Stimulated activated CD4-positive, alpha-beta T cell treated with anti-CD3 and anti-CD28 coated beads, Interleukin-2, amount 100 ng/mL, for 4 hours (primary cell): ENCODE data around the gene SYNGR3.
"Not testable (repeated sequence)": the region's sequence is repeated elsewhere in the genome, so short reads cannot be mapped to it uniquely, and the experiment has no call there.

Experiments
- DNase-seq: peaks from one replicate; pipeline ENCODE4 v3.0.0-alpha.2; 2020; ENCODE audit warnings: low read depth

Gene SYNGR3

DNA sequence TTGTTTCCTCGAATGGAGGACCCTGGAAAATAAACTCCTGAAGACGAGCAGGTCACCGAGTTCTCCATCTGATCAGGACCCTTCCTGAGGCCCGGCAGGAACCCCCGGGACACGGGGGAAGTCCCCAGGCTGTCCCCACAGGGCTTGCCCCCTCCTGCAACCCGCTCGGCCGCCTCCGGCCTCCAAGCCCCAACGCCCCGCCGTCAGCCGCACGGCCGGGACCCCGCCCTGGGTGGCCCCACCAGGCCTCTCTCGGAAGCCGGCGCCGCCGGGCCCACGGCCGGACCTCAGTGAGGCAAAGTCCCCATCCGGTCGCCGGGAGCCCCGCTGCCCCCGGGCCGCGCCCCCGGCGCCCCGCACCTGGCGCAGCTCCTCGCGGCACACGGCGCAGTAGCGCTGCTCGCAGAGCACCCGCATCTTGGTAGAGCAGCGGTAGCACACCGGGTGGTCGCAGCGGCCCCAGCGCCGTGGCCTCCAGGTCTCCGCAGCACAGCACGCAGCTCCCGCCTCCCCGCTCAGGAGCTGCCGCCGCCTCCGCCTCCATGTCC, 19.5 kb downstream of the SYNGR3 start:
- DNase-seq, result no peak

DNA sequence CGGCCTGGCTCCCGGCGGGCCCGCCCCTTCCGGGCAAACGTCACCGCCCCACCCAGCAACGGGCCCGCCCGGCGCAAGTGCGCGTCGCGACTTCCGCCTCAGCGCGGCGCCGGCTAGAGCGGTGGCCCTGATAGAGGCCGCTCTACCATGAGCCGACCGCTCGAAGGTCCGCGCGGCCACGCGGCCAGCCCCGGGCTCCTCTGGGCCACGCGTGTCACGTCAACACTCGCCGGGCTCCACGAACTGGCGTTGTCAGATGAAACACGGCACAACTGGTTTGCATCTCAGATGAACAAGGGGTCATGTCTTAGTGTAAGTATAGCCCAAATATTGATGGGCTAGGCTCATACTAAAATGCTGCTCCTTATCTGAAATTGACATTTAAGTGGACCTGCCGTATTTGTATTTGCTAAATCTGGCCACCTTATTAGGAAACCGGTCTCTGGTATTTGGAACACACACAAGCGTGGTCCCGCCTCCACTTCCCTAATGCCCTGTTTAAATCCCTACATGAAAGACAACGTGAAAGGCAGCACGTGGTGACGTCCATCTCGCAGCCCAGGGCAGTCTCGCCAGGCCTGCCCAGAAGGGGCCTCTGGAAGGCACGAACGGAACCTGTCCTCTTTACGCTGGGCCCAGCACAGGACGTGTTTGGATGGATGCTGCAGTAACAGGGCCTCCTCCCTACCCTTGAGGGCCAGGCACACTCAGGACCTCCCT, 20.2 kb downstream of the SYNGR3 start, which contains the start of gene ZNF598:
TSS of gene ZNF598 (minus strand) at position 31 of the 720 bp plus-strand sequence.
- peak; percentile 70 for DNase-seq

DNA sequence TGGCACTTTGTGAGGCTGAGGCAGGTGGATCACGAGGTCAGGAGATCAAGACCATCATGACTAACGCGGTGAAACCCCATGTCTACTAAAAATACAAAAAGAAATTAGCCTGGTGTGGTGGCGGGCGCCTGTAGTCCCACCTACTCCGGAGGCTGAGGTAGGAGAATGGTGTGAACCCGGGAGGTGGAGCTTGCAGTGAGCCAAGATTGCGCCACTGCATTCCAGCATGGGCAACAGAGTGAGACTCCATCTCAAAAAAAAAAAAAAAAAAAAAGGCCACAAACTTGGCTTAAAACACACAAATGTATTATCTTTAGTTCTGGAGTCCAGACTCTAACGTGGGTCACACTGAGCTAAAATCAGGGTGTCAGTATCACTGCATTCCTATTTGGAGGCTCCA, 22.0 kb downstream of the SYNGR3 start:
- DNase-seq, result not testable (repeated sequence)

DNA sequence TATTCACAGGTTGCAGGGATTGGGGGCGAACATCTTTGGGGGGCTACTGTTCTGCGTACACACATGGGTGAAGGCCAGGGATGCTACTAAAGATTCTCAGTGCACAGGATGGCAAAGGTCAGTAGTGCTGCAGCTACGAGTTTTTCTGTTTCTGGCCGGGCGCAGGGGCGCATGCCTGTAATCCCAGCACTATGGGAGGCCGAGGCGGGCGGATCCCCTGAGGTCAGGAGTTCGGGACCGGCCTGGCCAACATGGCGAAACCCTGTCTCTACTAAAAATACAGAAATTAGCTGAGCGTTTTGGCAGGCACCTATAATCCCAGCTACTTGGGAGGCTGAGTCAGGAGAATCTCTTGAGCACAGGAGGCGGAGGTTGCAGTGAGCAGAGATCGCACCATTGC, 23.8 kb downstream of the SYNGR3 start:
- no peak for DNase-seq

DNA sequence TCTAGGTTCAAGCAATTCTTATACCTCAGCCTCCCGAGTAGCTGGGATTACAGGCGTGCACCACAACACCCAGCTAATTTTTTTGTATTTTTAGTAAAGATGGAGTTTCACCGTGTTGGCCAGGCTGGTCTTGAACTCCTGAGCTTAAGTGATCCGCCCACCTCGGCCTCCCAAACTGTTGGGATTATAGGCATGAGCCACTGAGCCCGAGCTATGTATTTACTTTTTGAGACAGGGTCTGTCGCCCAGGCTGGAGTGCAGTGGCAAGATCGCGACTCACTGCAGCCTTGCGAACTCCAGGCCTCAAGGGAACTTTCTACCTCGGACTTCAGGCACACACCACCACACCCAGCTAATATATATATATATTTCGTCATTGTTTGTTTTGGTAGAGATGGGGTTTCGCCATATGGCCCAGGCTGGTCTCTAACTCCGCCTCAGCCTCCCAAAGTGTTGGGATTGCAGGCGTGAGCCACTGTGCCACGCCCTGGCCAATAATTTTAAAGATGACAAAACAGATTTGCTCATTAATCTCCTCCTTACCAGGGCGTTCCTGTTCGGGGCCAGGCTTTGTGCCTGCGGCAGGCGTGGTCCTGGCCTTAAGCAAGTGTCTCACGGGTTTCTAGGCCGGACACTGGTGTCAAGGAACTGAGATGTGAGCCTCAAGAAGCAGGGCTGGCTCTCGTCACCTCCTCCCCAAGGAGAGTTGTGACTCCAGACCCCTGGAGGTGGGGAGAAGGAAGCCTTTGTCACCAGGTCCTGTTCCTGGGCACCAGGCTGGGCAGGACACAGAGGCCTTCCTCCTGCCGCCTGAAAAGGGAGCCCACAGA, 25.6 kb downstream of the SYNGR3 start:
- DNase-seq, result no peak

DNA sequence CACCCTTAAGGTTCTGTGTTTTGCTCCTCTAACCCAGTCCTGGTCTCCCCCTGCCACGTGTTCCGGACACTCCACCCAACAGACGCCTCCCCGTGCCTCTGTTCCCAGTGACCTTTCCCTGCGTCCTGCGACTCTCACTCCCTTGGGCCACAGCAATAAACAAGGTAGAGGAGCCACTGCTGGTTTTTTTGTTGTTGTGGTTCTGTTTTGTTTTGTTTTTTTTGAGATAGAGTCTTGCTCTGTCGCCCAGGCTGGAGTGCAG, 26.1 kb downstream of the SYNGR3 start:
- no peak for DNase-seq

DNA sequence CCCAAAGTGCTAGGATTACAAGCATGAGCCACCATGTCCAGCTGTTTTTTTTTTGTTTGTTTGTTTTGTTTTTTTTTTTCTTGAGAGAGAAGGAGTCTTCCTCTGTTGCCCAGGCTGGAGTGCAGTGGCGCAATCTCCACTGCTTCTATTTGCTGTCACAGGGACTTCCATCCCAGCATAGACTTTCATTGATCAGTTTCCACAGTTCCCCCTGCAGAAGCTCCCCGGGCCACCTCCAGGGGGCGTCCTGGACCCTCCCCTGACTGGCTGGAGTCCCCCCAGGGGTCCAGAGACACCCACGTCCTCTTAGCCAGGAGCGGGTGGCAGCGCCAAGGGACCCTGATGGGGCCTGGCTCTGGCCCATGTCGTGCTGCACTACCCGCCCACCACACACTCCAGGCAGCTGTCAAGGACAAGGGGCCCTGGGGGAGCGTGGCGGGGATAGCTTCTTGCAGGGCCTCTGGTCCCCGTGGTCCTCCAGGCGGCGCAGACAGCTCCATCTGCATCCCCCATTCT, 26.7 kb downstream of the SYNGR3 start:
- no peak for DNase-seq

DNA sequence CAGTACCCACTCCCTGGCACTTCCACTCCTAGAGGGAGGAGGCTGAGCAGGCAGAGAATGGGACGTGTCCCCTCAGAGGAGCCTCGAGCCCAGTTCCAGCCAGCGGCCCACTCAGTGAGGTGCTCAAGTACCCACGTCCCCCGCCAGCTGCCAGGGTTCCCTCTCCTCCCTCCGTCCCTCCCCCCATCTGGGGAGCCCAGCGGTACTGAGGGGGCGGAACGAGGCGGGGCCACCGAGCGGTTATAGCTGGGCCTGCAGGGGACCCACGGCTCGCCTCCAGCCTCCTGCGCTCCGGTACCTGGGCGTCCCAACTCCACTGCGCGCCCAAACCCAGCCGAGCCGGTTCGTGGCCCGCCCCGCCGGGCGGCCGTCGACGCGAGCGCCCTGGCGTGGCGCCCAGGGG, 29.7 kb downstream of the SYNGR3 start, which contains the start of gene NPW:
TSS of gene NPW (plus strand) at position 268 of the 403 bp plus-strand sequence.
- DNase-seq, result no peak

DNA sequence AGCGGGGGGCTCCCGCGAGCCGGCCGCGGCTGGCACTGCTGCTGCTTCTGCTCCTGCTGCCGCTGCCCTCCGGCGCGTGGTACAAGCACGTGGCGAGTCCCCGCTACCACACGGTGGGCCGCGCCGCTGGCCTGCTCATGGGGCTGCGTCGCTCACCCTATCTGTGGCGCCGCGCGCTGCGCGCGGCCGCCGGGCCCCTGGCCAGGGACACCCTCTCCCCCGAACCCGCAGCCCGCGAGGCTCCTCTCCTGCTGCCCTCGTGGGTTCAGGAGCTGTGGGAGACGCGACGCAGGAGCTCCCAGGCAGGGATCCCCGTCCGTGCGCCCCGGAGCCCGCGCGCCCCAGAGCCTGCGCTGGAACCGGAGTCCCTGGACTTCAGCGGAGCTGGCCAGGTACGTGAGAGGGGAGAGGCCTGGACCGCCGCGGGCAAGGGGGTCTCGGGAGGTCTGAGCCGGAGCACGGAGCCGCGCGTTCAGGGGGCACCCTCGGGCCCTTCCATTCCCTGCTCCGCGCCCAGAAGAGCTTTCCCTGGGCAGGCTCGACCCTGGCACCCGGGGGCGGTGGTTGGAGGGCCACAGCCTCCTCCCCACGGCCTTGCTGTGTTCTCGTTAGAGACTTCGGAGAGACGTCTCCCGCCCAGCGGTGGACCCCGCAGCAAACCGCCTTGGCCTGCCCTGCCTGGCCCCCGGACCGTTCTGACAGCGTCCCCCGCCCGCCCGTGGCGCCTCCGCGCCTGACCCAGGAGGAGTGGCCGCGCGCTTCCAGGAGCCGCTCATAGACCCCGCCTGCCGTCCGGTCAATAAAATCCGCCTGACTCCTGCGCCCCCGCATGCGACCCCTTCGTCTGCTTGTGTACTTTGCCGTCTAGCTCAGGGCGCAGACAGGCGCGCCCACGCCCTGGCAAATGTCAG, 30.4 kb downstream of the SYNGR3 start:
- no peak for DNase-seq

DNA sequence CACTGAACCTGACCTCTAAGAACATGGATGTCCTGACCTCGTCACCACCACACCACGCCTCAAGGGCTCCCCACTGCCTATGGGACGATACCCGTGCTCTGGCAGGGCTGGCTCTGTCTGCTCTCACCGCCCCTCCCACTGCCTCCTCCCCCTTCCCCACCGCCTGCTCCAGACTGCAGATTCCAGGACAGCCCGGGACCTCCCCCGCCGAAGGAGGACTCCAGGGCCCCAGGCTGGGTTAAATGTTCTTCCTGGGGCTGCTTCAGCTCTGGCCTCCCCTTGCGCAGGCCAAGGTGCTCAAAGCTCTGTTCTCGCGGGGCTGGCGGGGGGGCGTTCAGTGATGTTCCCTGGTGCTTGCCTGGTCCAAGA, 32.9 kb downstream of the SYNGR3 start:
- no peak for DNase-seq

DNA sequence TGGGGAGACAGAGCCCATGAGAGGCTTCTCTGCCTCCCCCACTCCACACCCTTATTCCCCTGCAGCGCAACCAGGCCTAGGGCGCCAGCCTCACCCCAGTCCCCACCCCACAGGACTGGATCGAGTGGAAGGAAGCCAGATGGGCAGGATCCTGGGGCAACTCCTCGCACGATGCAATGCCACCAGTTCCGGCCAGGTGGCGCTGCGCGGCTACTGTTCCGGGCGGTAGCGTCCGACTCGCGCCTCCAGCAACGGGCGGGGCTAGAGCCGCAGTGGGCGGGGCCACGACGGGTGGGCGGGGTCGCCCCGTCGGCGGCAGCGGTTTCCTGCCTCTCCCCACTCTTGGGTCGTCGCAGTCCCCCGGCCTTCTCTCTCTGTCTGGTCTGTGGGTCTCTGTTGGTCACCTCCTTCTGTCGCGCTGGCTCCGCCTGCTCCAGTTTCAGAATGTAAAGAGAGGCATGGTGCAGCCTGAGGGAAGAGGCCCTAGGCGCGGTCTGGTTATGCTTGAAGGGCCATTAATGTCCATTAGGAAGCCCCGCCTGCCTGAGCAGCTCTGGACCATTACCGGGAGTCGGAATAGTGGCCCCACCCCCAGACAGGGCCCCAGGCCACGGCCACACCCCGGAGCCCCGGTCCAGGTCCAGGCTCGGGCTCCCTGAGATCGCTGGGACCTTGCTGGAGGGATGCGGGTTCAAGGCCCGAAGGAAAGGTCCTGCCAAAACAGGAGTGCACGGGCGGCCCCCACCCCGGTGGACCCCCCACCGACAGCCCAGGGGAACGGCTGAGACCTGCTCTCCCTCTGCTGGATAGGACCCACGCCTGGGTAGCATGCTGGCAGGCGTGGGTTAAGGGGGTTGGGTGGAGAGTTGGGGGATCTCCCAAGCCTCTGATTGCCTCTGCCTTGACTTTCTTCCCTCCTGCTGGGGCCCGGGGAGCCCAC, 33.6 kb downstream of the SYNGR3 start:
- peak; percentile 92 for DNase-seq

DNA sequence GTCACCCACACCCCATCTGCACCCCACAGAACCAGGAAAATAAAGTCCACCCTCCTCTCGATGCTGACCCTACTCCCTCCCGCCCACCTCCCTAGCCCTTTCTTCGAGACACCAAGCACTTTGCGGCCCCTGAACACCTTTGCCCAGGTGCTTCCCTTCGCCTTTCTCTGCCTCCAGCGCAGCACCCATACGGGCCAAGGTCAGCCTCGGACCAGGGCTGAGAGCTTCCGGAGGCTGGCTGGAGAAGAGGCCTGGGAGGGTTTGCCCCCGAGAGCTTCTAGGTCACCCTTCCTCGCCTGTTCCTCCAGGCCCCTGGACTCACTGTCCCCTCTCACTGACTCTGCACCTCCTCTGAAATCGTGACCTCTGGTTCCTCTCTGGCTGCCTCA, 34.3 kb downstream of the SYNGR3 start:
- DNase-seq, result no peak

DNA sequence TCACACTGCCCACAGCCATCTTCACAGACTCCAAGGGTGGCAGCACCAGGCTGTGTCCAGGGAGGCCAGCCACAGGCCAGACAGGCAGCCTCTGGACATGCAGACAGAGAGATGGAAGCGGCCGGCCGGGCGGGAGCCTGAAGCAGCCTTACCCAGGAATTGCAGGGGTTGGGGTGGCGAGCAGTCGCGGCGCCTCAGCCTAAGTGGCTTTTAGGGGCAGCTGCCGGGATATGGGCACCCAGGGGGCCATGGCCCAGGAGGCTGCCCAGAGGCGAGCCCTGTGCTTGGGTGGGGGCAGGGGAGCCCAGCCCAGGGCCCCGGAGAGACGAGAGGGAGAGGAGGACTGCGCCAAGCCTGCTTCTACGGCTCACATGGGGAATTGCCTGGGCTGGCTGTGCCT, 35.5 kb downstream of the SYNGR3 start:
- DNase-seq, result no peak

DNA sequence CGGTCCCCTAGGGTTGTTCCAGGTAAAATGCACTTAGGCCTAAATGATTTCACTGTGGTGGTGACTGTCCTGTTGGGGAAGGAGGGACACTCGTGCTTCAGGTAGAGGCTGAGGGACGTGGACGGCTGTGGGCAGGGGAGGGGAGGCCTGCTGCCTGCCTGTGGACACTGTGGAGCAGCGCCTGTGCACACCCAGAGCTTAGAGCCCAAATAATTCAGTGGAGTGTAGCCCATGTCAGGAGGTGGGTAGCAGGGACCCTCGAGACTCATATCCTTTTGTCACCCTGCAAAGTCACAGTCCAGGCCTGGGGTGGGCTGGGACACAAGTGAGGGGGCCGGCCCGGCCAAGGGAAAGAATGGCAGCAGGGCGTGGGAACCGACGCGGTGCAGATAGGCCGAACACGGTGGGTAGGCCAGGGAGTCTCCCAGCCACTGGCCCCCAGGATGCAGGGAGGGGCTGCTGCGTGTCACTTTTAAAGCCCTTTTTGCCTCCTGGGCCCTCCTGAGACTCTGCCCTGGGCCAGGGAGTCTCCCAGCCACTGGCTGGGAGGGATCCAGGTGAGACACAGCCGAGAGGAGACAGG, 36.2 kb downstream of the SYNGR3 start:
- DNase-seq, result no peak

DNA sequence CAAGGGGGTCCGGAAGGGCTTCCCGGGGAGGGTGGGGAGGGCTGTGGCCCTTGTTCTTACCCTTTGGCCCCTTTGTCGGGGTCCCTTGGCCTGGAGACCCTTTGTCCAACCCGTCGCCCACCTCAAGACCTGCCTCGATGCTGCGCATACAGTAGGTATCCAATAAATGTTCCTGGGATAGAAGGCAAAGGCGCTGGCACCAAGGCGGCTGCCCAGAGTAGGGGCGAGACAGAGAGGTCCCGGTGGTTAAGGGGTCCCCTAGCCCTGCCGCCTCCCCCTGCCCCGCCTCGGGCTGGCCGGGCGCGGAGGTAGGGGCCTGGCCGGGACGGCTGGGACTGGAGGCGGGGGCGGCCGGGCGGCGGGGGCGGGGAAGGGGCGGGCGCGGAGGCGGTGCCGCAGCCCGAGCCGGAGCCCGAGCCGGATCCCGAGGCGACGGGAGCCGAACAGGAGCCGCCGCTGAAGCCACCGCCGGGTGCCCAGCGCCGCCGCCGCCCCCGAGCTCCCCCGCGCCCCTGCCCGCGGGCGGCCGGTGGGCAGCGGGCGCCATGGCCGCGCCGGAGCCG, 36.8 kb downstream of the SYNGR3 start, which contains the start of gene NHERF2:
TSS of gene NHERF2 (plus strand) at position 442 of the 563 bp plus-strand sequence. CDS start at position 546, 104 bp downstream.
- no peak for DNase-seq

DNA sequence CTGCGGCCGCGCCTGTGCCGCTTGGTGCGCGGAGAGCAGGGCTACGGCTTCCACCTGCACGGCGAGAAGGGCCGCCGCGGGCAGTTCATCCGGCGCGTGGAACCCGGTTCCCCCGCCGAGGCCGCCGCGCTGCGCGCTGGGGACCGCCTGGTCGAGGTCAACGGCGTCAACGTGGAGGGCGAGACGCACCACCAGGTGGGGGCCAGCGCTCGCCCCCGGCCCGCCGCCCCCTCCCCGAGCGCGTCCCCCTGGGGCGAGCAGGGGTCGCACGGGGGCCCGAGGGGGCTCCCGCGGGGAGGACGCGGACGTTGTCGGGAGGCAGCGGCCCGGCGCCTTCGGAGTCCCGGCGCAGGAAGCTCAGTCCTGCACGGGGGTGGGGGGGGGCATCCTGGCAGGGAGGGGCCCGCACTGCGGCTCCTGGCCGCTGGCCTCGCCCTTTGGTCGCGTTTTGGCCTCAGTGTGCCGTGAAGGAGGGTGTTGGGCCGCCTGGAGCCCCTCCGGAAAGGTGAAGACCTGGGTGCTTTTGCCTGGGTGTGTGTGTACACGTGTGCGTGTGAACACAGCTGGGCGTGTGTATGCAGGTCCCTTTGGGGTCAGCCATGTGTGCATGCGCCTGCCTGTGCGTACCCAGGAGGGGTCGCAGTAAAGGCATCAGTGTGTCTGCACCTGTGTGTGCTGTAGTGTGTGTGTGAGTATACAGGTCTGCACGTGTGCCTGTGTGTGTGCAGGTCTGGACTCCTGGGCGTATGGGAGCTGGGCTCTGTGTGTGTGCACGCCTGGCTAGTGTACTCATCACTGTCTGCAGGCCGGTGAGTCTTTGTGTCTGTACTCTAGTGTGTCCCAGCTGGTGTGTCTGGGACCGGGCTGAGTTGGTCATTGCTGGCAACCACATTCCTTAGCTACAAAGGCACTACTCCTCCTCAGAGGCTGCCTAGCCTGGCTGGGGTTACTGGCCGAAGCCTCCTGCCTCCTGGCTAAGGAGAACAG, 37.5 kb downstream of the SYNGR3 start:
- DNase-seq, result no peak

DNA sequence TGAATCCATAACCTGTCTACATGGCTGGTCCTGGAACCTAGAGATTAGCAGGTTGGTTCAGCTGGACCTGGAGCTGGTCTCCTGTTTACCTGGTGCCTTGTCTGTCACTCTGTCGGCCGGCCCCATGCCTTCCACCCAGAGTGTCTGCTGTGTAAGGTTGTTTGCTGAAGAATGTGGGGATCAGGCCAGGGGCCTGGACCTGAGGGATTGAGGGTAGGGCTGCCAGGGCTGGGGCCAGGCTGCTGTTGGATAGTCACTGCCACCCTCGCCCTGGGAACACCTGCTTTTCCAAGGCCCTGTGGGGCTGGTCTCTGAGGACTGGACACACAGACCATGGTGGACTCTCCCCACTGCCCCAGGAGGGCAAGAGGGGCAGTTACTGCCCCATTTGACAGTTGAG, 38.4 kb downstream of the SYNGR3 start:
- no peak for DNase-seq

DNA sequence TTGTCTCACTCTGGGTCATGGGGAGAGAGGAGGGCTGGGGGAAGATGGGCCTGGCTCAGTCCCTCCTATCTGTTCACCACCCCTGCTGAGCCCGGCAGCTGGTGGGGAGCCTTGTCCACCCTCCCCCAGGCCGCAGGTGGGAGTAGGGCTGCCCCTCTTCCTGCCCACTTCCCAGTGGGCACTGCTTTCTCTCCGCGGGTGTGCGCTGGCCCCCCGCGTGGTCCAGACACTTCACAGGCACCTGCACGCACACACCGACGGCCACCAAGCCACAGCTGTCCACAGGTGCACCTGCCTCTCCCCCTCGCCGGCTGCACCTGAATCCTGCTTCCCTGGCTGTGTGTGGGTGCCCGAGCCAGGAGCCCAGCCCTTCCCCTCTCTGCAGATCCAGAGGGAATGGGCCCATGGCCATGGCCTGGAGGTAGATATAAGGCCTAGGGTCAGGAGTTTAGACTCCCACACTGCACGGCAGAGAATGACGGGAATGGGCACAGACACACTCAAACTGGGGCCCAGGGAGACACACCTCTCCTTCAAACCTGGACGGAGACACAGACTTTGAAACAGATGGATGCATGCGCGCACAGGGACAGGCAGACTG, 39.0 kb downstream of the SYNGR3 start:
- DNase-seq, result no peak
